Transverse colon (tissue), 3 donors: ENCODE data around the gene MLH3.

ENCODE experiments used
- POLR2A ChIP-seq: fragments of 450-650 bp; IDR thresholded peaks from one replicate; pipeline ENCODE4 v1.6.1; 2016; ENCODE audit warnings: antibody characterized with exemption, mild to moderate bottlenecking, moderate library complexity
- POLR2AphosphoS5 ChIP-seq, 3 donors: sonication (generic); formaldehyde crosslinking; IDR thresholded peaks; one replicate each; pipeline ENCODE4 v1.6.1; 2016; ENCODE audit warnings: antibody characterized with exemption in 3 of 3

DNA sequence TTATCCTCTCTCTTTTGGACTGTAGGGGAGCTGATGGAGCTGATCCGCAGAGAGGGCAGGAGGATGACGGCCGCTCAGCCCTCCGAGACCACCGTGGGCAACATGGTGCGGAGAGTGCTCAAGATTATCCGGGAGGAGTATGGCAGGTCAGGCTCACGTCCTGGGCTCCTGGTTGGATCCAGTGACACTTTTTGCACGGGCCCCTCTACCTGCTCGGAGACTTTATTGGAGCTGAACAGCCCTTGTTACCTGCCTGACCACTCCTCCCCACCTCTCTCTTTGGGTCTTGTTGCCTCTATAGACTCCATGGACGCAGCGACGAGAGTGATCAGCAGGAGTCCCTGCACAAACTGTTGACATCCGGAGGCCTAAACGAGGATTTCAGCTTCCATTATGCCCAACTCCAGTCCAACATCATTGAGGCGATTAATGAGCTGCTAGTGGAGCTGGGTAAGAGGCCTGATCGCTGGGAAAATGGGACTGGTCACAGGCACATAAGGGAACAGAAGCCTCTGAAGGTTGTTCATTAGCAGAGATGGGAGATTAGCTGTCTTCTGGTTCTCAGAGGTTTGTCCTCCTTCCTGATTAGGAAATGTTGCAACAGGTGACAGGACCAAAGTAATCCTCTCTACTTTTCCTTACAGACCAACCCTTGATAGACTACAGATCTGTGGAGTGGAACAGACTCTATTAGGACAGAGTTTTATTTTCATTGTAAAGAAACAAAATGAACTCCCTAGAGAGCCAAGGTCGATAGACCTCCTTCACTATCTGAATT, 47.8 kb downstream of the MLH3 start:
- TF ChIP-seq POLR2AphosphoS5 (IDR thresholded peaks at IDR 0.05) (no peak), POLR2A (no peak)
